Fibroblast of pulmonary artery (primary cell): Measurements from ENCODE around the gene P2RY2.

Experiments
- DNase-seq: peaks from one replicate; pipeline ENCODE4 v3.0.0-alpha.2; 2010; ENCODE audit warnings: low read depth
- H3K4me3 ChIP-seq: replicated peaks from 2 replicates; pipeline ENCODE4 v1.5.1; 2011; ENCODE audit warnings: low read depth, mild to moderate bottlenecking, control low read depth, low read length, moderate library complexity
- CTCF ChIP-seq: IDR thresholded peaks from 2 replicates; pipeline ENCODE4 v1.5.1; 2011; ENCODE audit warnings: mild to moderate bottlenecking, control low read depth, low read length, inconsistent platforms; ENCODE audit errors: missing control alignments

The P2RY2 gene

GRCh38 chr11:73215191-73216134 is 2.6 kb upstream of the P2RY2 start:
- no peak overlapping the region for H3K4me3 ChIP-seq
- no peak for DNase-seq
- TF ChIP-seq CTCF: no peak

GRCh38 chr11:73216465-73216864 is 1.6 kb upstream of the P2RY2 start:
- DNase-seq: no peak
- no peak overlapping the region for H3K4me3 ChIP-seq
- no peak for TF ChIP-seq CTCF

- H3K4me3 ChIP-seq: no peak overlapping the region
- no peak for DNase-seq
- TF ChIP-seq CTCF: no peak
These were observed 811 bp upstream of the P2RY2 start for GRCh38 chr11:73217131-73217809.

- no peak for TF ChIP-seq CTCF
- DNase-seq: no peak
- peak overlapping the region; percentile 42 for H3K4me3 ChIP-seq
These were observed 323 bp upstream of the P2RY2 start for GRCh38 chr11:73217810-73218105.

- H3K4me3 ChIP-seq: peak overlapping the region; percentile 42
- no peak for DNase-seq
- TF ChIP-seq CTCF: no peak
These were observed 742 bp downstream of the P2RY2 start for GRCh38 chr11:73218830-73219215.

- H3K4me3 ChIP-seq: no peak overlapping the region
- no peak for DNase-seq
- TF ChIP-seq CTCF: no peak
These were observed 1.6 kb downstream of the P2RY2 start for GRCh38 chr11:73219396-73220285.
